Measurements from ENCODE around the gene HHEX.

DNA sequence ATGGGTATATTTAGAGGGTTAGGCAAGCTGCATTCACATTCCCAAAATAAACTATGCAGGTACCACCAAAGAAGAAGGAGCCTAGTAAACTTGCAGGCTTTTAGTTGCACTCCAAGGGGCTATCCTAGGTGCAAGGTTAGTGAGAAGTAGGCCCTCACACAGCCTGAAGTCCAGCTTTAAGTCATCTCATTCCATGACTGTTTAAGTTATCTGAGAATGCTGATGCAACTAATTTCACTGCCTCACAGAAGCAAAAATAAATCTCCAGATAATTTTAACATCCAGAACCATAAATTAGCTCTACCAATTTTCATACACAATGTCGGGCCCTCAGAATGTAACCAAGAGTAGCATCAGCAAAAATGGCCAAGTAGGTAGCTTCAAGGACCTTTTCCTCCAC lies 34.3 kb upstream of the HHEX start:
- TF ChIP-seq, protein P1, sequence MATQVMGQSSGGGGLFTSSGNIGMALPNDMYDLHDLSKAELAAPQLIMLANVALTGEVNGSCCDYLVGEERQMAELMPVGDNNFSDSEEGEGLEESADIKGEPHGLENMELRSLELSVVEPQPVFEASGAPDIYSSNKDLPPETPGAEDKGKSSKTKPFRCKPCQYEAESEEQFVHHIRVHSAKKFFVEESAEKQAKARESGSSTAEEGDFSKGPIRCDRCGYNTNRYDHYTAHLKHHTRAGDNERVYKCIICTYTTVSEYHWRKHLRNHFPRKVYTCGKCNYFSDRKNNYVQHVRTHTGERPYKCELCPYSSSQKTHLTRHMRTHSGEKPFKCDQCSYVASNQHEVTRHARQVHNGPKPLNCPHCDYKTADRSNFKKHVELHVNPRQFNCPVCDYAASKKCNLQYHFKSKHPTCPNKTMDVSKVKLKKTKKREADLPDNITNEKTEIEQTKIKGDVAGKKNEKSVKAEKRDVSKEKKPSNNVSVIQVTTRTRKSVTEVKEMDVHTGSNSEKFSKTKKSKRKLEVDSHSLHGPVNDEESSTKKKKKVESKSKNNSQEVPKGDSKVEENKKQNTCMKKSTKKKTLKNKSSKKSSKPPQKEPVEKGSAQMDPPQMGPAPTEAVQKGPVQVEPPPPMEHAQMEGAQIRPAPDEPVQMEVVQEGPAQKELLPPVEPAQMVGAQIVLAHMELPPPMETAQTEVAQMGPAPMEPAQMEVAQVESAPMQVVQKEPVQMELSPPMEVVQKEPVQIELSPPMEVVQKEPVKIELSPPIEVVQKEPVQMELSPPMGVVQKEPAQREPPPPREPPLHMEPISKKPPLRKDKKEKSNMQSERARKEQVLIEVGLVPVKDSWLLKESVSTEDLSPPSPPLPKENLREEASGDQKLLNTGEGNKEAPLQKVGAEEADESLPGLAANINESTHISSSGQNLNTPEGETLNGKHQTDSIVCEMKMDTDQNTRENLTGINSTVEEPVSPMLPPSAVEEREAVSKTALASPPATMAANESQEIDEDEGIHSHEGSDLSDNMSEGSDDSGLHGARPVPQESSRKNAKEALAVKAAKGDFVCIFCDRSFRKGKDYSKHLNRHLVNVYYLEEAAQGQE (IDR thresholded peaks at IDR 0.05; ENCODE audit: insufficient read depth in 1 of 2, low read depth in 2 of 2, low read length in 2 of 2), result no peak
- no peak for TF ChIP-seq POLR2AphosphoS5 (IDR thresholded peaks at IDR 0.05; ENCODE audit: low read depth, low read length)
- TF ChIP-seq SIN3A (IDR thresholded peaks at IDR 0.05; ENCODE audit: borderline replicate concordance, insufficient read depth, low read length), result no peak
- TF ChIP-seq TAF1 (IDR thresholded peaks at IDR 0.05; ENCODE audit: borderline replicate concordance, insufficient read depth, low read length), result no peak
- TF ChIP-seq FOXP2 (optimal IDR thresholded peaks at IDR 0.05; ENCODE audit: borderline replicate concordance, extremely low read depth, extremely low read length, insufficient read depth), result no peak
